GM23338 (cell line): ENCODE data around the gene IMMP2L. TPM values are rescaled to one million over a fixed set of nuclear protein-coding genes. Genes with fewer than 3 reads are reported as not detected.

Experiments
- ATAC-seq: fragments of 200-7000 bp; cut with Tn5 transposase; 3 replicates; pipeline ENCODE4 v1.9.1; 2020
- DNase-seq: peaks from one replicate; pipeline ENCODE4 v3.0.0-alpha.2; 2015; ENCODE audit warnings: low spot score
- H2AFZ ChIP-seq: fragments of 200-600 bp; sonication (generic); 2 replicates; pipeline ENCODE4 v1.8.0; 2016; ENCODE audit warnings: antibody characterized with exemption, mild to moderate bottlenecking, moderate library complexity
- H3F3A ChIP-seq: fragments of 200-600 bp; sonication (generic); replicated peaks from 2 replicates; pipeline ENCODE4 v1.8.0; 2017; ENCODE audit warnings: antibody characterized with exemption, mixed run types, low read depth
- H3K27ac ChIP-seq: fragments of 200-600 bp; sonication (generic); 2 replicates; pipeline ENCODE4 v1.6.1; 2016; ENCODE audit warnings: low read depth
- H3K27me3 ChIP-seq: fragments of 200-600 bp; sonication (generic); 2 replicates; pipeline ENCODE4 v1.8.0; 2016; ENCODE audit warnings: mild to moderate bottlenecking, mixed run types, moderate library complexity; ENCODE audit not compliant: insufficient read depth
- H3K36me3 ChIP-seq: fragments of 200-600 bp; sonication (generic); 2 replicates; pipeline ENCODE4 v1.8.0; 2016; ENCODE audit warnings: mild to moderate bottlenecking; ENCODE audit not compliant: insufficient read depth
- H3K4me1 ChIP-seq: fragments of 200-600 bp; sonication (generic); 2 replicates; pipeline ENCODE4 v1.8.0; 2016; ENCODE audit warnings: mild to moderate bottlenecking, moderate library complexity; ENCODE audit not compliant: insufficient read depth
- H3K4me2 ChIP-seq: fragments of 200-600 bp; sonication (generic); 2 replicates; pipeline ENCODE4 v1.7.1; 2017; ENCODE audit warnings: mixed run types
- H3K4me3 ChIP-seq: fragments of 200-600 bp; sonication (generic); 2 replicates; pipeline ENCODE4 v1.6.1; 2016; ENCODE audit warnings: mixed run types
- H3K79me2 ChIP-seq: fragments of 200-600 bp; sonication (generic); replicated peaks from 2 replicates; pipeline ENCODE4 v1.8.0; 2017; ENCODE audit warnings: mild to moderate bottlenecking; ENCODE audit not compliant: insufficient read depth
- H3K9me2 ChIP-seq: fragments of 200-600 bp; sonication (generic); 2 replicates; pipeline ENCODE4 v1.8.0; 2017; ENCODE audit not compliant: insufficient read depth
- H4K20me1 ChIP-seq: fragments of 200-600 bp; sonication (generic); replicated peaks from 2 replicates; pipeline ENCODE4 v1.8.0; 2017; ENCODE audit warnings: mild to moderate bottlenecking; ENCODE audit not compliant: insufficient read depth
- H3K27ac Mint-ChIP-seq: 2 replicates; pipeline ENCODE4 v1.8.0; 2020; ENCODE audit warnings: inconsistent platforms, mild to moderate bottlenecking, moderate library complexity, mixed read lengths
- H3K27me3 Mint-ChIP-seq: 3 replicates; pipeline ENCODE4 v1.8.0; 2022; ENCODE audit warnings: low read depth, mild to moderate bottlenecking, moderate library complexity, mixed read lengths, inconsistent platforms; ENCODE audit not compliant: insufficient read depth, poor library complexity
- H3K36me3 Mint-ChIP-seq: 3 replicates; pipeline ENCODE4 v1.8.0; 2021; ENCODE audit warnings: low read depth, mild to moderate bottlenecking, inconsistent platforms, moderate library complexity, mixed read lengths
- H3K4me1 Mint-ChIP-seq: 3 replicates; pipeline ENCODE4 v1.8.0; 2020; ENCODE audit warnings: mild to moderate bottlenecking, inconsistent platforms, mixed read lengths
- H3K4me3 Mint-ChIP-seq: 3 replicates; pipeline ENCODE4 v1.8.0; 2021; ENCODE audit warnings: moderate library complexity, mild to moderate bottlenecking, inconsistent platforms, mixed read lengths
- H3K9me3 Mint-ChIP-seq: 3 replicates; pipeline ENCODE4 v1.8.0; 2020; ENCODE audit warnings: moderate library complexity, mild to moderate bottlenecking, inconsistent platforms, mixed read lengths
- CREB1 ChIP-seq: fragments of 250-450 bp; sonication (Bioruptor Pico); IDR thresholded peaks from 2 replicates; pipeline ENCODE4 v1.5.0; 2020; ENCODE audit warnings: low read depth, mild to moderate bottlenecking, moderate library complexity
- CTCF ChIP-seq, 2 experiments: fragments of 200-600 bp in 1 of 2; sonication (generic) in 1 of 2; conservative IDR thresholded peaks; 2 replicates each; pipeline versions ENCODE4 v1.5.1 to v1.6.1; 2016 to 2017; ENCODE audit warnings: antibody characterized with exemption in 2 of 2, low read depth in 2 of 2, mild to moderate bottlenecking in 2 of 2, moderate library complexity in 1 of 2
- ETS1 ChIP-seq: IDR thresholded peaks from 2 replicates; pipeline ENCODE4 v1.6.1; 2016; ENCODE audit warnings: antibody characterized with exemption
- EZH2 ChIP-seq: fragments of 200-600 bp; sonication (generic); IDR thresholded peaks from one replicate; pipeline ENCODE4 v1.8.0; 2017; ENCODE audit warnings: antibody characterized with exemption, mild to moderate bottlenecking, low read depth; ENCODE audit not compliant: unreplicated experiment
- EZH2phosphoT487 ChIP-seq: fragments of 200-600 bp; sonication (generic); IDR thresholded peaks from one replicate; pipeline ENCODE4 v1.8.1; 2018; ENCODE audit warnings: antibody characterized with exemption; ENCODE audit not compliant: unreplicated experiment
- JUNB ChIP-seq: IDR thresholded peaks from one replicate; pipeline ENCODE4 v1.6.1; 2016; ENCODE audit warnings: antibody characterized with exemption; ENCODE audit not compliant: unreplicated experiment
- NANOG ChIP-seq: IDR thresholded peaks from 2 replicates; pipeline ENCODE4 v1.6.1; 2016; ENCODE audit warnings: antibody characterized with exemption, borderline replicate concordance
- POLR2AphosphoS5 ChIP-seq: IDR thresholded peaks from 2 replicates; pipeline ENCODE4 v1.6.1; 2016; ENCODE audit warnings: antibody characterized with exemption, low read depth
- REST ChIP-seq: IDR thresholded peaks from one replicate; pipeline ENCODE4 v1.6.1; 2018; ENCODE audit warnings: antibody characterized with exemption; ENCODE audit not compliant: unreplicated experiment
- STAT1 ChIP-seq: IDR thresholded peaks from one replicate; pipeline ENCODE4 v1.6.1; 2016; ENCODE audit warnings: antibody characterized with exemption; ENCODE audit not compliant: unreplicated experiment
- ZNF114 ChIP-seq: fragments of 250-450 bp; sonication (Bioruptor Pico); IDR thresholded peaks from 2 replicates; pipeline ENCODE4 v1.5.0; 2020; ENCODE audit warnings: mild to moderate bottlenecking, moderate library complexity
- ZNF331 ChIP-seq: fragments of 250-450 bp; sonication (Bioruptor Pico); IDR thresholded peaks from 2 replicates; pipeline ENCODE4 v1.5.0; 2020; ENCODE audit warnings: low read depth, mild to moderate bottlenecking, moderate library complexity
- polyA plus RNA-seq: library from polyadenylated mRNA; unstranded; fragments of >200 nt; fragmentation: Nextera tagmentation; extraction: Ambion mirVana; gene quantifications from 2 replicates; pipeline ENCODE4 v1.2.1, GENCODE V29; 2016
- total RNA-seq: library from RNA; depleted of rRNA; stranded (reverse); fragments of >200 nt; shearing (Covaris generic); gene quantifications from 2 replicates; pipeline ENCODE4 v1.2.3, GENCODE V29; 2014

Gene IMMP2L
- total and polyA plus RNA-seq, 2 experiments from 2014 or later: 7.3 to 14.0 TPM

- no peak for TF ChIP-seq ETS1
- no peak for TF ChIP-seq EZH2
- no peak for TF ChIP-seq CREB1 (CRISPR knock-in tag)
- TF ChIP-seq STAT1: no peak
- no peak for TF ChIP-seq EZH2phosphoT487
- TF ChIP-seq REST: no peak
- no peak for TF ChIP-seq ZNF331 (CRISPR knock-in tag)
- no peak for TF ChIP-seq JUNB
- no peak for TF ChIP-seq ZNF114 (CRISPR knock-in tag)
- no peak for TF ChIP-seq NANOG
Observed at GRCh38 chr7:111511845-111512244, 50.4 kb downstream of the IMMP2L start (continued).

GRCh38 chr7:111510584-111511378 is 51.5 kb downstream of the IMMP2L start:
- Histone ChIP-seq H3K9me2 (no peaks in the 10 kb centered on the region; the same call in 1 of the 2 replicates), H3K4me2 (no peak overlapping the region), H3K36me3 (no peaks in the 10 kb centered on the region), H4K20me1 (no peaks in the 10 kb centered on the region), H3K27ac (no peak overlapping the region), H3K4me1 (0 out of 2 replicates have a peak, but pooled peaks cover 5% of the 10 kb centered on the region), H3K27me3 (no peaks in the 10 kb centered on the region), H3F3A (no peaks in the 10 kb centered on the region), H3K79me2 (no peaks in the 10 kb centered on the region), H2AFZ (no peak overlapping the region), H3K4me3 (no peak overlapping the region)
- H3K4me1 Mint-ChIP-seq: peaks cover 4% of the 10 kb centered on the region; the same call in 2 of the 3 replicates
- H3K27ac Mint-ChIP-seq: peak overlapping the region; percentile 53; the same call in 1 of the 2 replicates
- ATAC-seq: no peak
- H3K36me3 Mint-ChIP-seq: peaks cover 3% of the 10 kb centered on the region; the same call in 2 of the 3 replicates
- peaks cover 6% of the 10 kb centered on the region for H3K27me3 Mint-ChIP-seq
- peaks cover 2% of the 10 kb centered on the region; the same call in 2 of the 3 replicates for H3K9me3 Mint-ChIP-seq
- DNase-seq: no peak
- H3K4me3 Mint-ChIP-seq: no peak overlapping the region
- TF ChIP-seq JUNB (no peak), NANOG (no peak), CTCF (conservative IDR thresholded peaks at IDR 0.05; ENCODE audit: low read depth in 2 of 2) (no peak), EZH2 (no peak), ZNF331 (CRISPR knock-in tag) (no peak), ZNF114 (CRISPR knock-in tag) (no peak), REST (no peak), EZH2phosphoT487 (no peak), CREB1 (CRISPR knock-in tag) (no peak), ETS1 (no peak), STAT1 (no peak), POLR2AphosphoS5 (no peak)
